Adrenal gland (tissue), 5 donors: ENCODE data around the gene WWP2.

ENCODE experiments used
- POLR2A ChIP-seq, 2 donors: fragments of 450-650 bp; IDR thresholded peaks; one replicate each; pipeline ENCODE4 v1.6.1; 2017; ENCODE audit warnings: antibody characterized with exemption in 2 of 2, mild to moderate bottlenecking in 2 of 2, moderate library complexity in 1 of 2
- TF ChIP-seq, protein P1 (sequence below), 6 experiments: fragments of 450-650 bp in 4 of 6; fragments of 200-600 bp in 2 of 6; sonication (generic) in 1 of 6; IDR thresholded peaks; 1 replicate in 5 of 6; 2 replicates in 1 of 6; pipeline versions ENCODE4 v1.5.1 to v1.8.0; 2016 to 2021; ENCODE audit warnings: antibody characterized with exemption in 6 of 6, mild to moderate bottlenecking in 2 of 6, moderate library complexity in 1 of 6
- donor health status: DM: no; HTN: no; CAD: no.

GRCh38 chr16:69863401-69864281, 101.5 kb downstream of the WWP2 start:
- TF ChIP-seq, protein P1, sequence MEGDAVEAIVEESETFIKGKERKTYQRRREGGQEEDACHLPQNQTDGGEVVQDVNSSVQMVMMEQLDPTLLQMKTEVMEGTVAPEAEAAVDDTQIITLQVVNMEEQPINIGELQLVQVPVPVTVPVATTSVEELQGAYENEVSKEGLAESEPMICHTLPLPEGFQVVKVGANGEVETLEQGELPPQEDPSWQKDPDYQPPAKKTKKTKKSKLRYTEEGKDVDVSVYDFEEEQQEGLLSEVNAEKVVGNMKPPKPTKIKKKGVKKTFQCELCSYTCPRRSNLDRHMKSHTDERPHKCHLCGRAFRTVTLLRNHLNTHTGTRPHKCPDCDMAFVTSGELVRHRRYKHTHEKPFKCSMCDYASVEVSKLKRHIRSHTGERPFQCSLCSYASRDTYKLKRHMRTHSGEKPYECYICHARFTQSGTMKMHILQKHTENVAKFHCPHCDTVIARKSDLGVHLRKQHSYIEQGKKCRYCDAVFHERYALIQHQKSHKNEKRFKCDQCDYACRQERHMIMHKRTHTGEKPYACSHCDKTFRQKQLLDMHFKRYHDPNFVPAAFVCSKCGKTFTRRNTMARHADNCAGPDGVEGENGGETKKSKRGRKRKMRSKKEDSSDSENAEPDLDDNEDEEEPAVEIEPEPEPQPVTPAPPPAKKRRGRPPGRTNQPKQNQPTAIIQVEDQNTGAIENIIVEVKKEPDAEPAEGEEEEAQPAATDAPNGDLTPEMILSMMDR (IDR thresholded peaks at IDR 0.05), result no peak
- no peak for TF ChIP-seq POLR2A (IDR thresholded peaks at IDR 0.05)
